ENCODE measurements around the gene ITPK1.

DNA sequence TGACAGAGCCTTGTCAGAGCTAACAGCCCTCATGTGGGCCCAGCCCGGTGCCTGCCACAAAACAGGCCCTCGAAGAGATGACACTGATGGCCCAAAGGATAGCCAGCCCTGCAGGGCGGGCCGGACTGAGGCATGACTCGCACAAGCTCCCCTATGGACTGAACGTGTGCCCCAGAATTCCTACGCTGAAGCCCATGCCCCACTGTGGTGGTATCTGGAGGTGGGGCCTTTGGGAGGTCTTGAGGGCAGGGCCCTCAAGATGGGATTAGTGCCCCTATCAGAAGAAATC lies 154.2 kb downstream of the ITPK1 start:
- TF ChIP-seq CTCF (IDR thresholded peaks at IDR 0.05) (no peak), POLR2AphosphoS5 (IDR thresholded peaks at IDR 0.05) (no peak), POLR2A (IDR thresholded peaks at IDR 0.05) (no peak)

Measured in transverse colon (tissue), 4 donors.